ENCODE data around the gene EIF2B2.

GRCh38 chr14:75051556-75051899 is 48.8 kb downstream of the EIF2B2 start:
- no peak for TF ChIP-seq POLR2A (IDR thresholded peaks at IDR 0.05)
- TF ChIP-seq, protein P1, sequence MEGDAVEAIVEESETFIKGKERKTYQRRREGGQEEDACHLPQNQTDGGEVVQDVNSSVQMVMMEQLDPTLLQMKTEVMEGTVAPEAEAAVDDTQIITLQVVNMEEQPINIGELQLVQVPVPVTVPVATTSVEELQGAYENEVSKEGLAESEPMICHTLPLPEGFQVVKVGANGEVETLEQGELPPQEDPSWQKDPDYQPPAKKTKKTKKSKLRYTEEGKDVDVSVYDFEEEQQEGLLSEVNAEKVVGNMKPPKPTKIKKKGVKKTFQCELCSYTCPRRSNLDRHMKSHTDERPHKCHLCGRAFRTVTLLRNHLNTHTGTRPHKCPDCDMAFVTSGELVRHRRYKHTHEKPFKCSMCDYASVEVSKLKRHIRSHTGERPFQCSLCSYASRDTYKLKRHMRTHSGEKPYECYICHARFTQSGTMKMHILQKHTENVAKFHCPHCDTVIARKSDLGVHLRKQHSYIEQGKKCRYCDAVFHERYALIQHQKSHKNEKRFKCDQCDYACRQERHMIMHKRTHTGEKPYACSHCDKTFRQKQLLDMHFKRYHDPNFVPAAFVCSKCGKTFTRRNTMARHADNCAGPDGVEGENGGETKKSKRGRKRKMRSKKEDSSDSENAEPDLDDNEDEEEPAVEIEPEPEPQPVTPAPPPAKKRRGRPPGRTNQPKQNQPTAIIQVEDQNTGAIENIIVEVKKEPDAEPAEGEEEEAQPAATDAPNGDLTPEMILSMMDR (IDR thresholded peaks at IDR 0.05), result no peak

Measured in lower leg skin (tissue), 3 donors.